HG03442 (cell line): ENCODE results near the gene MLC1.

Experiments used
- ATAC-seq: cut with Tn5 transposase; IDR thresholded peaks from one replicate; pipeline ENCODE4 v1.9.1; 2021; ENCODE audit warnings: mild to moderate bottlenecking, moderate library complexity; ENCODE audit not compliant: unreplicated experiment

MLC1 gene

DNA sequence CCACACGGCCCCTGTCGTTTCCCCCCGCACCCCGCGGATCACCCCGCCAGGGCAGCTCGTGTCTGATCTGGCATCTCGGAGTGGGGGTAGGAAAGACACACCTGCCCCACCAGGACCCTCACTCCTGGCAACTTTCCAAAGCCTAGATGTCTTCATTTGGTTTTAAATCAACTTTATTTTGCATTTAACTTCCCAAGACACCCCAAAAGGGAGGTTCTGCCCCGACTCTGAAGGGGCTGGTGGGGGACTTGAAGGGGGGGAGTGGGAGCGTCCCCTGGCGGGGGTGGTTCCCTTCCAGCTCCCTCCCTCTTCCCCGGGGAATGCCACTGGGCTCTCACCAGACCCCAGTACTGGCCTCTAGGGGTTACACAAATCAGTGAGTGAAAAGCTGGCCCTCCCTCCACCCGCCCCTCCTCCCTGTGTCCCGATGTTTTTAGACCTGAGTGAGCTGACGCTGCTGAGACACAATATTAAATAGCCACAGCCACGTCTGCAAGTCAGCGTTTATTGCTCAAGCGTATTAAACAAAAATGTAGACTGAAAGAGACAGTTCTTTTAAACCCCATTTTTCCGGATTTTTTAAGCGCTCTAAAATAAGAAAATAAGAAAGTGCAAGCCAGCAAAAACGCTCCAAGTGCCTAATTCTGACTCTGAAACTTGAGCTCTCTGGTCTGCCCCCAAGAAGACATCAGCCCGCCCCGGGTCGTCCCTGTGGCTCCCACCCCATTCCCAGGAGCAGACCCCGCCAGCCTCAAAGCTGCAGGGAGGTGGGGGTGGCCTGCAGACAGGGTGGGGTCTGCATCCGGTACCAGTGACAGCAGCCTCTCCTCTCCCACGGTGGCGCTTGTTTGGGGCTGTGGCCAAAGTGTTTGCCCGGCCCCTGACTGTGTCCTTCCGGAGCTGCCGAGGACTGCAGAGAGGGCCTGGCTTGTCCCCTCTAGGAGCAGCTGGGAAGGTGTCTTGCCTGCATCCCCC, 26.0 kb downstream of the MLC1 start:
- ATAC-seq = no peak

GRCh38 chr22:50058061-50058905, 26.9 kb downstream of the MLC1 start, which contains the start of gene TTLL8:
TTLL8 (minus strand) TSS chr22:50058298.
- ATAC-seq = no peak

- no peak for ATAC-seq
Measured at GRCh38 chr22:50057278-50058060, 27.8 kb downstream of the MLC1 start.

GRCh38 chr22:50056214-50056972, 28.8 kb downstream of the MLC1 start:
- ATAC-seq = no peak

- no peak for ATAC-seq
Measured at GRCh38 chr22:50053861-50054260, 31.4 kb downstream of the MLC1 start.

GRCh38 chr22:50051930-50052329, 33.3 kb downstream of the MLC1 start:
- ATAC-seq = no peak

DNA sequence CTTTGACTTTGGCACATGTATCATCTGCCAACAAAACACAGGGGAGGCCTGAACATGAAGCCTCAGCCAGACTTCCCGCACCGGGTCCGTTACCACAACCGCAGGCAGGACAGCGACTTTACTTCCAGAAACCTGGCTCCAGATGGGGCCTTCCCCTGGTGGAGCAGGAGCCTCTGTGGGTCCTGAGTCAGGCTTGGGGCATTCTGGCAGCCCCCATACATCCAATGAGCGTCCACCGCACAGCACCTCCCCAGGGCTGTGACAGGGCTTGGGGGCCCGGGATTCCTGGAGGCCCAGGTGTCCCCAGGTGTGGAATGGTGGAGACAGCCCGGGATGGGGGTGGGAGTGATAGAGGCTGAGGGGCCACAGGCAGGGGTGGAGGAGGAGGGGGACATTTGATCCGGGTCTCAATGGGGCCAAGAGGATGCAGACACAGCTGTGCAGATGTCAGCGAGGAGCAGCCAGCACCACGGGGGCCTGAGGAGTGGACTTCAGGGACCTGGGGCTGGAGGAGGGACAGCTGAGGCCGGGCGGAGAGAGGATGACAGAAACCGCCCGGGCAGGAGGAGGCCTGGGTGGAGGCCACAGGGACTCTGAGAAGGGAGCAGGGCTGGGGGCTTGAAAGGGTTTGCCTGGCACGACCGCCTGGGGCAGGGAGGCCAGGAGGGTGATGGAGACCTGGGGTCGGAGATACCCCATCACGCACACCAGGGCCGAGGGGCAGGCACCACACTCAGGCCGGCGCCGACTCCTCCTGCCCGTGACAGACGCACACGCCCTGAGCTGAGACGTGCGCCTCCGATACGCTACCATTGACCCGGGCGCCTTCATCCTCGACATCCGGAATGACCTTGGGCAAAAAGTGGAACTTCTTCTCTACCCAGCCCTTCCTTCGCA, 35.7 kb downstream of the MLC1 start:
- ATAC-seq = no peak

DNA sequence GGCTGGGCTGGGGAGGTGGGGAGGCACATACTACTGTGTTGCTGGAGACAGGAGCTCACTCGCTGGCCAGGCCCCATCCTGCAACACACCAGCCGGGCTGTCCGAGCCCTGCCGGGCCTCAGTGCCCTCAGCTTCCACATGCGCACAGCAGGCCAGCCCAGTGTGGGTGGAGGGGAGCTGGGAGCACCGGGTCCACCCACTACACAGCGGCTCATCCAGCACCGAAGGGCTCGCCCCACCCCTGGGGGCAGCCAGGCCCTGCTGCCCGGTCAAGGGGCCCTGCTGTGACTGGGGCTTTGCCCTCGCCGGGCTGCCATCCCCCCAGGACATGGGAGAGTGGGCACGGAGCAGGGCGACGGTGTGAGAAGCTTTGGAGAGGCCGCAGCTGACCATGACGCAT, 36.4 kb downstream of the MLC1 start:
- no peak for ATAC-seq

GRCh38 chr22:50048061-50048765, 37.0 kb downstream of the MLC1 start:
- no peak for ATAC-seq

DNA sequence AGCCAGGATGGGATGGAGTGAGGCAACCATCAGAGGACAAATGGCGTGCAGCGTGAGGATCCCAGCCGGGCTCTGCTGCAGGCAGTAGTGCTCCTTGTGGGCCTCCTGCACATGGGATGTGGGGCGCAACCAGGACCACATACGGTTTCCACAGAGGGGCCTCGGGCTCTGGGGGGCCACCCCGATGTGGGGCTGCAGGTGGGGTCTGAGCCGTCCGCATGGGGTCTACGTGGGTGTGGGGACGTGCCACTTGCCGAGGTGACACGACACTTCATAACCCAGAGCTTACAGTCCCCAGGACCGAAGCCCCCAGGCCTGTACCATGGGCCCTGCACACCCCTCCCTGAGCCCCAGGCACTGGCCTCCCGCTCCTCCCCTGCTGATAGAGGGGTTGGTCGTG, 37.9 kb downstream of the MLC1 start:
- ATAC-seq = no peak

DNA sequence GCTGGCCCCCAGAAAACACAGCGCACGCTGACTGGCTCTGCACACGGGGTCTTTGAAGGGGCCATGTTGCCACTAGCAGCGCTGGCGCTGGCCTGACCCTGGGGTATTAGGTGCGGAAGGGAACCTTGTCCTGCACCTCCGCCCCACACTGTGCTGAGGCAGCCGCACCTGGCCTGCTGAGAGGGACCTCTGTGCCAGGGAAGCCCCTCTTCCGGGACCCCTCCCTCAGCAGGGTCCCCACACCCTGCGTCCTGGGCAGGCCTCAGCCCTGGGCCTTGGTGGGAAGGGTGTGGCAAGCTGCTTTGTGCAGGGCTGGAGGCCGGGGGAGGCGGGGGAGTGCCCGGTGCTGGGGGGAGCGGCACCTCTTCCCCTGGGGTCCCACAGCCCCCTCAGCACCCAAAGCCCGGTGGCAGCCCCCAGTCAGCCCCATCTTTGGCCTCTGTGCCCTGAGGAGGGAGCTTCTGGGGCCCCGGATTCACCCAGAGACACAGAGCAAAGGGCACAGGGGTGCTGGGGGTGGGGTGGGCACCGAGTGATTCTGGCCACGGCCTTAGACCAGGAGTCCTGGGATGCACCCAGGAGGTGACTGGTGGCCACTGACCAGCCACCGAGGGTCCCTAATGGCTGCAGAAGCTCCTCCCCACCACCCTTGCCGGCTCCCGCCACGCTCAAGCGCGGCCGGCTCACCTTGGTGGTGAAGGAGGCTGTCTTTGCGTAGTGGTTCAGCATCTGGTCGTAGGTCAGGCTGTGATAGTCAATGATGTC, 38.6 kb downstream of the MLC1 start:
- no peak for ATAC-seq

DNA sequence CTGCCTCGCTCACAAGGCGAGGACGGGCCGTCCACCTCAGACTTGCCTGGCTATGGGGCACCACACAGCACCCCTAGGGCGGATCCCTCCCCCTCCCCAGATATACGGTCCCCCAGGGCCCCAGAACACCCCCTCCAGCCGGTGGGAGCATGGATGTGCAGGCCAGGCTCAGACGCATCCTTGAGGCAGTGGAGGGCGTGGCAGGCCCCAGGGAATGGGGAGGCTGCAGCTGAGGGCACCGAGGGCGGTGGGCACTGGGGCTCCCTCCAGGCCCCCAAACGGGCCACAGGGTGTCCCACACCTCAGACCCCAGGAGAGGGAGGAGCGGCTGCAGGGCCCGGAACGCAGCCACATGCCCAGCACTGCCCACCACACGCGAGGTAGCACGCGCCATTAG, 39.2 kb downstream of the MLC1 start:
- no peak for ATAC-seq

DNA sequence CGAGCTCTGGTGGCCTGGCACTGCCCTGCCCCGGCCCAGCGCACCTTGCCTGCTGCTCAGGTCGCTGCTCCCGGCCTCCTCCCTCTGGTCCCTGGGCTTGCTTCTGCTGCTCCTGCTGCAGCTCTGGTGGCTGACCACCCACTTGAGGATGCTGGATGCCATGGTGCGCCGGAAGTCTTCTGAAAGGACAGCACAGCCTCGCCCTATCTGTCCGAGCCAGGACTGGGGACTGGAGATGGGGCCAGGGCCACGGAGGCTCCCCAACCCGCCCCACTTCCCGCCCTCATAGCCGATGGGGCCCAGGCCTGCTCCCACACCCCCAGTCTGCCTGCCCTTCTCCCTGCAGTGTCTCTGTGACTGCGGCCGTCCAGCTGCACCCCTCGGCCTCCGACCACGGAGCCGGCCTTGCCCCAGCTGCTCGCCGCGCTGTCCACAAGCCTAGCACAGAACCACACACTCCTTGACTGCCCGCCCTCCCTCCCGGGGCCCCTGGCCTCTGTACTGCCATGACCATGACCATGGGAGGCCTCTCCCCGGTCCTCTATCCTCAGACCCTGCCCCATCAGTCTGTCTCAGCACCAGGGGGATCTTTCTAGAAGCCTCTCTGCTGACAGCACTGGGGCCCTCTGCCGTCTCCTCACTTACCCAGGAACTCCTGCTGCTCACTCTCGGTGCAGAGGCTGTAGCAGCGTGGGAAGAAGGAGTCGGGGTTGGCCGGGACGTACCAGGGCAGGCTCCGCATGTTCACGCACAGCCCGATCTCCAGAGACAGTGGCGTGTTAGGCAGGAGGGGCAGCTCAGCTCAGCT, 39.8 kb downstream of the MLC1 start:
- ATAC-seq = no peak

- ATAC-seq = no peak
Measured at GRCh38 chr22:50044485-50045118, 40.6 kb downstream of the MLC1 start.

GRCh38 chr22:50041361-50042065, 43.7 kb downstream of the MLC1 start:
- ATAC-seq = no peak

GRCh38 chr22:50040717-50041116, 44.5 kb downstream of the MLC1 start:
- ATAC-seq = no peak
